ENCODE data around the gene NEURL1. TPM values are rescaled to one million over a fixed set of nuclear protein-coding genes. Genes with fewer than 3 reads are reported as not detected.

Gene NEURL1
- total RNA-seq, 3 donors from 2014 or later (not counting 1 experiment from before 2014, with no cell fraction given) = 0.95 to 8.5 (median 1.5) TPM

DNA sequence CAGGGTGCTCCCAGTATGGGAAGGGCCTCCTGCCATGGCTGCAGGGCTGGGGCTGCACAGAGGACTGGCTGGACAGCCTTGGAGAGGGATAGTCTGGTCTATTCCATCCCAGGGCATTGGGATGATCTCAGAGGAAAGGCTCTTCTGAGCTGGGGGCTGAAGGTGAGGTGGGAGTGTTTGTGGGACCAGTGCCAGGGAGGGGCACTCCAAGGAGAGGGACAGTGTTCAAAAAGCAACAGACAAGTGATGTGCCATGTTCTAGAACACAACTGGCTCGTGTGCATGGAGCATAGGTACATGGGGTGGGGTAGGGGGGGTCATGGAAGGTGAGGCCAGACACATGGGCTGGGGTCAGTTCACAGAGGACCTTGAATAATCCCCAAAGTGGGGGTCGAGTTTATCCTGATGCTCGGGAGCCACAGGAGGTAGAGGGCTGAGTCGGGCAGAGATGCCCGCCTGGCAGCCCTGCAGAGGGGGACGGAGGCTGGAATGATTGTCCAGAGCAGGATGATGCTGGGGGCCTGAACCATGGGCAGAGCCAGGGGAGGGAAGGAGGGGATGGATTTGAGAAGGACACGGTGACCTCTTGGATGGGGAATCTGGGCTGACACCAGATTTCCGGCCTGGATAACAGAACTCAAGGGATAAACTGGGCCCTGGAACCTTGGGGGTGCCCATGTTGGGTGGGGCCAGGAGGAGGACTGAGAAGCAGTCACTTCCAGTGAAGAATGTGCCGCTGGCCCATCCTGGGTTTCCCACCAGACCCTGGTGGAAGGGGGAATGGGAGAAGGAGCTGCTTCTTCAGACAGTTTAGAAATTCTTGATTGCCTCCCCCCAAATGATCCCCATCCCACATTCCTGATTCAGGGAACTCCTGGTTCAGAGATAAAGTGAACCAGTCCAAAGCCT, 50.4 kb downstream of the NEURL1 start:
- Mint-ChIP-seq H3K27me3 (ENCODE audit: low read depth in 2 of 2) (peaks cover 9 to 13% of the 10 kb centered on the region in 2 donors), H3K4me1 (peaks cover 10% of the 10 kb centered on the region in 2 donors), H3K9me3 (no peaks in the 10 kb centered on the region), H3K4me3 (no peak overlapping the region), H3K36me3 (no peaks in the 10 kb centered on the region), H3K27ac (no peak overlapping the region)
- no peaks in the 10 kb centered on the region for H3K27me3 ChIP-seq (ENCODE audit: control insufficient read depth, insufficient read depth, low read length)
- ATAC-seq (no peak), DNase-seq (no peak)
- no peaks in the 10 kb centered on the region for H3K9me3 ChIP-seq (ENCODE audit: control insufficient read depth, insufficient read depth, low read length)
- no peaks in the 10 kb centered on the region for H3K36me3 ChIP-seq (ENCODE audit: control insufficient read depth, insufficient read depth, low read length)
- TF ChIP-seq, protein P1, sequence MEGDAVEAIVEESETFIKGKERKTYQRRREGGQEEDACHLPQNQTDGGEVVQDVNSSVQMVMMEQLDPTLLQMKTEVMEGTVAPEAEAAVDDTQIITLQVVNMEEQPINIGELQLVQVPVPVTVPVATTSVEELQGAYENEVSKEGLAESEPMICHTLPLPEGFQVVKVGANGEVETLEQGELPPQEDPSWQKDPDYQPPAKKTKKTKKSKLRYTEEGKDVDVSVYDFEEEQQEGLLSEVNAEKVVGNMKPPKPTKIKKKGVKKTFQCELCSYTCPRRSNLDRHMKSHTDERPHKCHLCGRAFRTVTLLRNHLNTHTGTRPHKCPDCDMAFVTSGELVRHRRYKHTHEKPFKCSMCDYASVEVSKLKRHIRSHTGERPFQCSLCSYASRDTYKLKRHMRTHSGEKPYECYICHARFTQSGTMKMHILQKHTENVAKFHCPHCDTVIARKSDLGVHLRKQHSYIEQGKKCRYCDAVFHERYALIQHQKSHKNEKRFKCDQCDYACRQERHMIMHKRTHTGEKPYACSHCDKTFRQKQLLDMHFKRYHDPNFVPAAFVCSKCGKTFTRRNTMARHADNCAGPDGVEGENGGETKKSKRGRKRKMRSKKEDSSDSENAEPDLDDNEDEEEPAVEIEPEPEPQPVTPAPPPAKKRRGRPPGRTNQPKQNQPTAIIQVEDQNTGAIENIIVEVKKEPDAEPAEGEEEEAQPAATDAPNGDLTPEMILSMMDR (IDR thresholded peaks at IDR 0.05) = no peak
- peaks cover 9% of the 10 kb centered on the region for H3K4me1 ChIP-seq (ENCODE audit: control insufficient read depth, insufficient read depth, low read length)
- H3K4me3 ChIP-seq (ENCODE audit: low read length) = no peak overlapping the region
- 93% methylated on average over 9 of the region's 9 CpGs for WGBS (ENCODE audit: insufficient coverage)
- H3K27ac ChIP-seq (ENCODE audit: low read length) = no peak overlapping the region
- intact Hi-C loops (cut with micrococcal nuclease) = no loop called here

- intact Hi-C loops (cut with micrococcal nuclease) = no loop called here
- Mint-ChIP-seq H3K9me3 (no peaks in the 10 kb centered on the region), H3K27ac (no peak overlapping the region), H3K27me3 (ENCODE audit: low read depth in 2 of 2) (peaks cover 6 to 14% of the 10 kb centered on the region in 2 donors), H3K4me1 (peaks cover 10% of the 10 kb centered on the region in 2 donors), H3K4me3 (no peak overlapping the region), H3K36me3 (no peaks in the 10 kb centered on the region)
- 88% methylated on average over 8 of the region's 8 CpGs for WGBS (ENCODE audit: insufficient coverage)
- no peaks in the 10 kb centered on the region for H3K9me3 ChIP-seq (ENCODE audit: control insufficient read depth, insufficient read depth, low read length)
- H3K27ac ChIP-seq (ENCODE audit: low read length) = no peak overlapping the region
- H3K4me3 ChIP-seq (ENCODE audit: low read length) = no peak overlapping the region
- H3K4me1 ChIP-seq (ENCODE audit: control insufficient read depth, insufficient read depth, low read length) = peaks cover 9% of the 10 kb centered on the region
- no peak for ATAC-seq
- no peaks in the 10 kb centered on the region for H3K27me3 ChIP-seq (ENCODE audit: control insufficient read depth, insufficient read depth, low read length)
- DNase-seq = no peak
- TF ChIP-seq, protein P1 (IDR thresholded peaks at IDR 0.05) = no peak
- no peaks in the 10 kb centered on the region for H3K36me3 ChIP-seq (ENCODE audit: control insufficient read depth, insufficient read depth, low read length)
Measured at GRCh38 chr10:103544657-103545310, 51.3 kb downstream of the NEURL1 start.

GRCh38 chr10:103545366-103545765, 51.9 kb downstream of the NEURL1 start:
- H3K4me3 ChIP-seq (ENCODE audit: low read length) = no peak overlapping the region
- peaks cover 10% of the 10 kb centered on the region in 2 donors for H3K4me1 Mint-ChIP-seq
- peaks cover 6 to 14% of the 10 kb centered on the region in 2 donors for H3K27me3 Mint-ChIP-seq (ENCODE audit: low read depth in 2 of 2)
- no peak for ATAC-seq
- no peaks in the 10 kb centered on the region for H3K36me3 Mint-ChIP-seq
- no peaks in the 10 kb centered on the region for H3K36me3 ChIP-seq (ENCODE audit: control insufficient read depth, insufficient read depth, low read length)
- no peak overlapping the region for H3K4me3 Mint-ChIP-seq
- H3K9me3 Mint-ChIP-seq = no peaks in the 10 kb centered on the region
- intact Hi-C loops (cut with micrococcal nuclease) = no loop called here
- H3K27me3 ChIP-seq (ENCODE audit: control insufficient read depth, insufficient read depth, low read length) = no peaks in the 10 kb centered on the region
- no peak overlapping the region for H3K27ac ChIP-seq (ENCODE audit: low read length)
- TF ChIP-seq, protein P1 (IDR thresholded peaks at IDR 0.05) = no peak
- no peak overlapping the region for H3K27ac Mint-ChIP-seq
- H3K9me3 ChIP-seq (ENCODE audit: control insufficient read depth, insufficient read depth, low read length) = no peaks in the 10 kb centered on the region
- 91% methylated on average over 1 of the region's 1 CpG for WGBS (ENCODE audit: insufficient coverage)
- H3K4me1 ChIP-seq (ENCODE audit: control insufficient read depth, insufficient read depth, low read length) = peaks cover 9% of the 10 kb centered on the region
- DNase-seq = no peak

Data from natural killer cell (primary cell).